GM19025 (cell line): ENCODE data around the gene SELENOK.
"Not testable (repeated sequence)": the region's sequence is repeated elsewhere in the genome, so short reads cannot be mapped to it uniquely, and the experiment has no call there.

ENCODE experiments used
- ATAC-seq: cut with Tn5 transposase; IDR thresholded peaks from one replicate; pipeline ENCODE4 v1.9.1; 2021; ENCODE audit warnings: mild to moderate bottlenecking, low read depth, moderate library complexity; ENCODE audit not compliant: unreplicated experiment

Gene SELENOK

GRCh38 chr3:53891497-53892285 is at the start of gene SELENOK:
Gene SELENOK (minus strand): TSS chr3:53891859.
- ATAC-seq: peak; percentile 96

- ATAC-seq: no peak
Observed at GRCh38 chr3:53941184-53941583, 49.5 kb upstream of the SELENOK start.

GRCh38 chr3:53940623-53941022 is 49.0 kb upstream of the SELENOK start:
- ATAC-seq: no peak

- ATAC-seq: no peak
Observed at GRCh38 chr3:53939813-53940212, 48.2 kb upstream of the SELENOK start.

GRCh38 chr3:53939086-53939582 is 47.5 kb upstream of the SELENOK start:
- no peak for ATAC-seq

- ATAC-seq: no peak
Observed at GRCh38 chr3:53938645-53939044, 47.0 kb upstream of the SELENOK start.

GRCh38 chr3:53936347-53936746 is 44.7 kb upstream of the SELENOK start:
- no peak for ATAC-seq

GRCh38 chr3:53935283-53935901 is 43.7 kb upstream of the SELENOK start:
- no peak for ATAC-seq

- ATAC-seq: not testable (repeated sequence)
Observed at GRCh38 chr3:53927208-53927872, 35.7 kb upstream of the SELENOK start.

- ATAC-seq: no peak
Observed at GRCh38 chr3:53921296-53921695, 29.6 kb upstream of the SELENOK start.

GRCh38 chr3:53919741-53920140 is 28.1 kb upstream of the SELENOK start:
- ATAC-seq: no peak

GRCh38 chr3:53913401-53913800 is 21.7 kb upstream of the SELENOK start:
- ATAC-seq: no peak

GRCh38 chr3:53902711-53903110 is 11.1 kb upstream of the SELENOK start:
- no peak for ATAC-seq

GRCh38 chr3:53902067-53902466 is 10.4 kb upstream of the SELENOK start:
- no peak for ATAC-seq

GRCh38 chr3:53900666-53901331 is 9.1 kb upstream of the SELENOK start:
- no peak for ATAC-seq

GRCh38 chr3:53899750-53900149 is 8.1 kb upstream of the SELENOK start:
- no peak for ATAC-seq

- no peak for ATAC-seq
Observed at GRCh38 chr3:53892286-53892637, 603 bp upstream of the SELENOK start.

- no peak for ATAC-seq
Observed at GRCh38 chr3:53890726-53891475, 758 bp downstream of the SELENOK start.

GRCh38 chr3:53888232-53888631 is 3.4 kb downstream of the SELENOK start:
- no peak for ATAC-seq

GRCh38 chr3:53887446-53887845 is 4.2 kb downstream of the SELENOK start:
- ATAC-seq: no peak
